SK-N-MC (cell line): ENCODE data around the gene MAP3K3.
A peak's percentile ranks its signal among the peaks of the same experiment; 100 is the strongest.

Source experiments
- DNase-seq: peaks from one replicate; pipeline ENCODE4 v3.0.0-alpha.2; 2011; ENCODE audit warnings: low read depth, low spot score
- H3K27ac ChIP-seq: fragments of 200-600 bp; sonication (generic); 2 replicates; pipeline ENCODE4 v1.5.1; 2016; ENCODE audit warnings: mixed run types
- H3K36me3 ChIP-seq: fragments of 200-600 bp; sonication (generic); 2 replicates; pipeline ENCODE4 v1.6.1; 2017; ENCODE audit warnings: antibody characterized with exemption, low read length, mixed read lengths; ENCODE audit not compliant: insufficient read depth
- H3K4me3 ChIP-seq: fragments of 200-600 bp; sonication (generic); 2 replicates; pipeline ENCODE4 v1.5.1; 2016
- H3K9ac ChIP-seq: fragments of 200-600 bp; sonication (generic); 2 replicates; pipeline ENCODE4 v1.8.0; 2017; ENCODE audit warnings: mixed run types, mixed read lengths; ENCODE audit not compliant: insufficient read length
- H3K9me3 ChIP-seq: fragments of 200-600 bp; sonication (generic); 2 replicates; pipeline ENCODE4 v1.6.1; 2017; ENCODE audit warnings: low read depth, mild to moderate bottlenecking, antibody characterized with exemption, low read length, moderate library complexity, mixed read lengths
- EZH2 ChIP-seq: fragments of 200-600 bp; sonication (generic); IDR thresholded peaks from one replicate; pipeline ENCODE4 v1.6.1; 2017; ENCODE audit warnings: antibody characterized with exemption
- FOXP2 ChIP-seq: optimal IDR thresholded peaks from 2 replicates; pipeline ENCODE3; 2011; ENCODE audit warnings: mild to moderate bottlenecking, moderate library complexity; ENCODE audit not compliant: insufficient read depth; ENCODE audit errors: extremely low read length, control extremely low read depth
- POLR2AphosphoS5 ChIP-seq: IDR thresholded peaks from 2 replicates; pipeline ENCODE4 v1.6.1; 2012; ENCODE audit warnings: mild to moderate bottlenecking, low read depth, low read length, borderline replicate concordance

MAP3K3 gene

DNA sequence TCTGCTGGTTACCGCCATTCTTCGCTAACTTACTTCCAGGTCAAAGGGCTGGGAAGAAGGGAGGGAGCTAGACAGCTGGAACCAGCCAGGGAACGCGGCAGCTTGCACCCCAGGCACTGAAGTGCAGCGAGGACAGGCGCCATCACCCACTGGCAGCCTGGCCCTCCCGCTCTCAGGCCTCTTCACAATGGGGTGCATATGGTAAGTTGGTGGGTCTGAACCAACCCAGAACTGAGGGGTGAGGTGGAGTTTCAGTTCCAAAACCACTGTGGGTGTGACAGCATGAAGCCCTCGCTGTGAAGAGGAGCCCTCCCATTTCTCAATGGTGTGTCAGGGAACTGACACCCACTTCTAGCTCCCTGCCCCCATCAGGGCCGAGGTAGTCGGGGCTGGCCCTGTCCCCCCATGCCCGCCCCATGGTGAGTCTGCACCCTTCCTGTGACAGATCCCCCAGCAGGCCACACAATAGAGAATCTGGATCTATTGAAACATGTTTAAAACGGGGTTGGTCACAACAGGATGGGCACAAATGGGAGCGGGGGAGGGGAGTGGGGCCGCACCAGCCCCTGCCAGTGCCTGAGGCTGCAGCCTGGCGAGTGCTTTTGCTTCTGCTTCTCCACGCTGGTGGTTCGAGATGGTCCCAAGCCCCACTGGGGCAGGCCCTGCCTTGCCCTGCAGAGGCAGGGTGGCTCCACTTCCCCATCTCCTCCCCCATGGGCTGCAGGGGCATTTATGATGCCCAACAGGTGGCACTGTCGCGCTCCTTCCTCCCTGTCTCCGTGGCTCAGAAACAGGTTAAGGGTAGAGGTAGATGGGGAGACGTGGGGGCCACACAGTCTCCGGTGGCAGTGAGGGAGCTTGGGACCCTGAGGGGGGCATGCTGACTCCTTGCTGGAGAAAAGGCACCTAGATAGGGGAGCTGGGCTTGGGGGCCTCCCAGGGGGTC, 75.4 kb downstream of the MAP3K3 start:
- H3K36me3 ChIP-seq = peaks cover 2% of the 10 kb centered on the region; the same call in 1 of the 2 replicates
- H3K9ac ChIP-seq = no peak overlapping the region
- no peaks in the 10 kb centered on the region for H3K9me3 ChIP-seq
- no peak overlapping the region; the same call in 1 of the 2 replicates for H3K4me3 ChIP-seq
- DNase-seq = no peak
- no peak for TF ChIP-seq FOXP2
- no peak; the same call in 1 of the 2 replicates for TF ChIP-seq POLR2AphosphoS5
- no peak for TF ChIP-seq EZH2
- H3K27ac ChIP-seq = no peak overlapping the region

GRCh38 chr17:63698381-63698885, 76.2 kb downstream of the MAP3K3 start:
- no peak for DNase-seq
- peak overlapping the region; percentile 88 for H3K4me3 ChIP-seq
- H3K9ac ChIP-seq = peak overlapping the region; percentile 76
- no peak overlapping the region for H3K27ac ChIP-seq
- H3K36me3 ChIP-seq = peaks cover 2% of the 10 kb centered on the region; the same call in 1 of the 2 replicates
- TF ChIP-seq EZH2 (no peak), FOXP2 (no peak), POLR2AphosphoS5 (no peak)
- H3K9me3 ChIP-seq = no peaks in the 10 kb centered on the region

GRCh38 chr17:63698886-63699637, 76.8 kb downstream of the MAP3K3 start:
- Histone ChIP-seq H3K27ac (0 out of 2 replicates have a peak overlapping the region, but pooled peaks have one; percentile 73), H3K36me3 (peaks cover 2% of the 10 kb centered on the region; the same call in 1 of the 2 replicates), H3K4me3 (peak overlapping the region; percentile 88), H3K9me3 (no peaks in the 10 kb centered on the region), H3K9ac (peak overlapping the region; percentile 76)
- no peak for TF ChIP-seq EZH2
- TF ChIP-seq POLR2AphosphoS5 = peak; percentile 22
- TF ChIP-seq FOXP2 = peak; percentile 69
- peak; percentile 32 for DNase-seq

GRCh38 chr17:63699638-63700527, 77.7 kb downstream of the MAP3K3 start, which contains the start of gene LIMD2:
LIMD2 (minus strand) TSS chr17:63700125; CDS start chr17:63699298, 827 bp downstream.
- DNase-seq = no peak
- Histone ChIP-seq H3K36me3 (peaks cover 2% of the 10 kb centered on the region; the same call in 1 of the 2 replicates), H3K4me3 (peak within 1 kb of the TSS; percentile 88), H3K27ac (peak within 1 kb of the TSS; percentile 84), H3K9ac (peak within 1 kb of the TSS; percentile 76), H3K9me3 (no peaks in the 10 kb centered on the region)
- TF ChIP-seq FOXP2 (no peak), POLR2AphosphoS5 (no peak; the same call in 1 of the 2 replicates), EZH2 (no peak)

DNA sequence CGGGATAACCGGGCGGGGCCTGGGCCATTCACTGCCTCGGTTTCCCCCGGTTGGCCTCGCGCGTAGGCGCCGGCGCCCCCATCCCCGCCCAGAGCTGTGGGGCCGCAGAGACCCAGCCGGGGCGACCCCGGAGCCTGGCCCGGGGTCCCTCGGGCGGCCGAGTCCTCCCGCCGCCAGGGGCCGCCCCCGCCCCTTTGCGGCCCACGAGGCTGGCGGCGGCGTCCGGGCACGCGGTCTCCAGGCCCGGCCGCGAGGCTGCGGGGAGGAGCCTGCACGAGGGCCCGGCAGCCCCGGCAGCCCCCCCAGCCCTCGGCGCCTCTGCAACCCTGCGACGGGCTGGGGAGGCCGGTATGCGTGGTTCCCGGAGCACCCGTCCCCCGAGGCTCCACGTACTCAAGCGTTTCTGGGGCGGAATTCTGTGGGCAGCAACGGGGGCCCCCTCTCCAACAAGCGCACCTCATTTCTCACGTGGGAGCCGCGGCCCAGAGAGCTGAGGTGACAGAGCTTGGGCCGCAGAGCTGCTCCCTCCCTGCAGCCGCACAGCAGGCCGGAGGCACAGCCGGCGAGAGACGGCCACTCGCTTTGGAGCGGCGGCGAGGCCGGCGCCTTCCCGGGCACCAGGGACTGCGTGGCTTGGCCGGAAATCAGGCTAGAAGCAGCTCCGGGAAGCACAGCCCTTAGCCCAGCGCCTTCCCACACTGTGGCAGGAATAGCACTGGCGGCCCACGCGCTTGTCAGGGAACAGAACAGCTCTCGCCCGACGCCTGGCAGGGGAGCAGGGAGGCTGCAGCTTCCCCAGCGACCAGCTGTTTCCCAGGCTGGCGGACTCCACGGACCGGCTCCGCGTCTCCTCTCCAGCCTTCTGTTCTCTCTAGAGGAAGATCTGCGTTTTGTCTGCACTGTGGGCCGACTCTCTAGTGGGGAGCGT, 78.6 kb downstream of the MAP3K3 start:
- DNase-seq = no peak
- no peak for TF ChIP-seq FOXP2
- TF ChIP-seq POLR2AphosphoS5 = no peak
- TF ChIP-seq EZH2 = no peak
- Histone ChIP-seq H3K9me3 (no peaks in the 10 kb centered on the region), H3K27ac (peak overlapping the region; percentile 84), H3K36me3 (peaks cover 2% of the 10 kb centered on the region; the same call in 1 of the 2 replicates), H3K9ac (peak overlapping the region; percentile 59), H3K4me3 (peak overlapping the region; percentile 73)

DNA sequence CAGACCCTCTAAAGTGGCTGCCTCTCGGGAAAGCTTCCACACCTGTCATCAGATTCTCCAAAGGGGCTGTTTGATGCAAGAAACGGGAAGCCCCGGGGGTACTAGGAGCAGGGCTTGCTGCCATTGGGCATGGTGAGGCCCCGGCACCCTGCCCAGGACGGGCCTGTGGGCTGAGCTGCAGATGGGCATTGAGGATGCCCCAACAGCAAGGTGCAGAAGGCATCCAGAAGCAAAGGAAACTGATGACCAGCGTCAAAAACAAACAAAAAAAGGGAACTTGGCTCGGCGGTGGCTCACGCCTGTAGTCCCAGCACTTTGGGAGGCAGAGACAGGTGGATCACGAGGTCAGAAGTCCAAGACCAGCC, 79.2 kb downstream of the MAP3K3 start:
- no peak overlapping the region for H3K4me3 ChIP-seq
- H3K27ac ChIP-seq = peak overlapping the region; percentile 84
- no peak for DNase-seq
- H3K9ac ChIP-seq = no peak overlapping the region
- peaks cover 2% of the 10 kb centered on the region; the same call in 1 of the 2 replicates for H3K36me3 ChIP-seq
- TF ChIP-seq FOXP2 (no peak), EZH2 (no peak), POLR2AphosphoS5 (no peak)
- no peaks in the 10 kb centered on the region for H3K9me3 ChIP-seq
